HepG2 (cell line): ENCODE measurements around the gene REPIN1. TPM values are rescaled to one million over a fixed set of nuclear protein-coding genes. Genes with fewer than 3 reads are reported as not detected.

Source experiments
- BHLHE40 ChIP-seq: IDR thresholded peaks from 2 replicates; pipeline ENCODE4 v1.6.1; 2011; ENCODE audit warnings: low read length, improper control_type of control experiment
- ERF ChIP-seq: IDR thresholded peaks from 2 replicates; pipeline ENCODE4 v1.6.1; 2018; ENCODE audit warnings: missing biosample characterization, missing genetic modification reagents
- KLF16 ChIP-seq, 2 experiments: sonication (generic) in 1 of 2; formaldehyde crosslinking in 1 of 2; IDR thresholded peaks; 2 replicates each; pipeline versions ENCODE4 v1.6.1 to v1.8.0; 2016 to 2023; ENCODE audit warnings: missing genetic modification reagents in 2 of 2, missing compliant biosample characterization in 1 of 2
- MTF2 ChIP-seq: sonication (generic); formaldehyde crosslinking; IDR thresholded peaks from 2 replicates; pipeline ENCODE4 v1.5.0; 2020; ENCODE audit warnings: missing genetic modification reagents, borderline replicate concordance
- NCOA1 ChIP-seq: sonication (generic); formaldehyde crosslinking; IDR thresholded peaks from 2 replicates; pipeline ENCODE4 v1.9.0; 2021; ENCODE audit warnings: missing genetic modification reagents
- RAD21 ChIP-seq: fragments of 450-650 bp; formaldehyde crosslinking; IDR thresholded peaks from 2 replicates; pipeline ENCODE4 v1.5.0; 2020; ENCODE audit warnings: mild to moderate bottlenecking
- ZBTB3 ChIP-seq: sonication (generic); formaldehyde crosslinking; IDR thresholded peaks from 2 replicates; pipeline ENCODE4 v1.4.0; 2020; ENCODE audit warnings: low read depth, mild to moderate bottlenecking, moderate library complexity, missing genetic modification reagents, borderline replicate concordance
- ZSCAN31 ChIP-seq: sonication (generic); formaldehyde crosslinking; IDR thresholded peaks from 2 replicates; pipeline ENCODE4 v1.5.0; 2020; ENCODE audit warnings: low read depth, mild to moderate bottlenecking, missing genetic modification reagents
- polyA plus RNA-seq, 8 experiments: library from polyadenylated mRNA; depleted of rRNA in 3 of 8; stranded (reverse) in 7 of 8; unstranded in 1 of 8; fragments of >200 nt; fragmentation: Illumina TruSeq in 4 of 8; extraction: Trizol in 4 of 8; gene quantifications; 2 replicates each; pipeline versions ENCODE4 v1.2.1 to v1.2.3, GENCODE V29; 2011 to 2016; ENCODE audit warnings: low read depth in 4 of 8, missing spikeins in 1 of 8, mixed read lengths in 1 of 8; ENCODE audit not compliant: insufficient read depth in 1 of 8
- total RNA-seq, 5 experiments: library from RNA; depleted of rRNA; stranded (reverse); fragments of >200 nt; fragmentation: Illumina TruSeq; extraction: Trizol; gene quantifications; 2 replicates each; pipeline ENCODE4 v1.2.3, GENCODE V29; 2016; ENCODE audit warnings: low read depth in 1 of 5
- TF ChIP-seq, protein P1 (sequence below): sonication (generic); formaldehyde crosslinking; IDR thresholded peaks from 2 replicates; pipeline ENCODE4 v1.4.0; 2020; ENCODE audit warnings: missing genetic modification reagents, mild to moderate bottlenecking, borderline replicate concordance
- TF ChIP-seq, protein P2 (sequence below): sonication (generic); formaldehyde crosslinking; IDR thresholded peaks from 2 replicates; pipeline ENCODE4 v1.4.0; 2020; ENCODE audit warnings: missing genetic modification reagents
- TF ChIP-seq, protein P3 (sequence below): sonication (generic); formaldehyde crosslinking; IDR thresholded peaks from 2 replicates; pipeline ENCODE4 v1.4.0; 2020; ENCODE audit warnings: missing genetic modification reagents, borderline replicate concordance
- TF ChIP-seq, protein P4 (sequence below): sonication (generic); formaldehyde crosslinking; IDR thresholded peaks from 2 replicates; pipeline ENCODE4 v1.9.0; 2021; ENCODE audit warnings: missing genetic modification reagents, borderline replicate concordance
- TF ChIP-seq, protein P5 (sequence below): sonication (generic); formaldehyde crosslinking; IDR thresholded peaks from 2 replicates; pipeline ENCODE4 v1.4.0; 2020; ENCODE audit warnings: missing genetic modification reagents
- TF ChIP-seq, protein P6 (sequence below): sonication (generic); formaldehyde crosslinking; IDR thresholded peaks from 2 replicates; pipeline ENCODE4 v1.4.0; 2020; ENCODE audit warnings: missing genetic modification reagents

REPIN1 gene
- total and polyA plus RNA-seq, 2 of the 13 experiments (the other 11 are each of a cell fraction or from before 2014, with no cell fraction given) = 69.9 to 108 TPM

DNA sequence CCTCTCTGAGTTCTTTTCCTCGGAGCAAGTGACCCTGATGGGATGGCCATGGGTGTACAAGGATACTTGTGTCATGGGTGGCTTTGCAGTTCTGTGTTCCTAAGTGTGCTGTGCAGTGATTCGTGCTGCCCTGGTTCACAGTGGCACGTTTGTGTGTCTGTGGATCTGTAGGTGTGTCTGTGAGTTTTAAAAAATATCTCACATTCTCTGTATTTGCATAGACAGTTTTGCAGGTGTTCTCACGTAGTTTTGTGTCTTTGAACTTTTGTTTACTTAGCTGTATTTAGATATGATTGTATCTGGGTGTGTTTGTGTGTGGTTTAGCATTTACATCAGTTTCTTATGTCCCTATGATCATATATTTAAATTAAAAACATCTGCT, 14.2 kb downstream of the REPIN1 start (continued):
- TF ChIP-seq ZSCAN31 (CRISPR knock-in tag) (no peak), BHLHE40 (no peak), MTF2 (no peak), KLF16 (CRISPR knock-in tag; IDR thresholded peaks at IDR 0.05) (no peak), ERF (CRISPR knock-in tag) (no peak), NCOA1 (CRISPR knock-in tag) (0 out of 2 replicates have a peak, but pooled peaks have one; percentile 24), ZBTB3 (CRISPR knock-in tag) (no peak), RAD21 (CRISPR knock-in tag) (no peak)
- TF ChIP-seq, protein P1, sequence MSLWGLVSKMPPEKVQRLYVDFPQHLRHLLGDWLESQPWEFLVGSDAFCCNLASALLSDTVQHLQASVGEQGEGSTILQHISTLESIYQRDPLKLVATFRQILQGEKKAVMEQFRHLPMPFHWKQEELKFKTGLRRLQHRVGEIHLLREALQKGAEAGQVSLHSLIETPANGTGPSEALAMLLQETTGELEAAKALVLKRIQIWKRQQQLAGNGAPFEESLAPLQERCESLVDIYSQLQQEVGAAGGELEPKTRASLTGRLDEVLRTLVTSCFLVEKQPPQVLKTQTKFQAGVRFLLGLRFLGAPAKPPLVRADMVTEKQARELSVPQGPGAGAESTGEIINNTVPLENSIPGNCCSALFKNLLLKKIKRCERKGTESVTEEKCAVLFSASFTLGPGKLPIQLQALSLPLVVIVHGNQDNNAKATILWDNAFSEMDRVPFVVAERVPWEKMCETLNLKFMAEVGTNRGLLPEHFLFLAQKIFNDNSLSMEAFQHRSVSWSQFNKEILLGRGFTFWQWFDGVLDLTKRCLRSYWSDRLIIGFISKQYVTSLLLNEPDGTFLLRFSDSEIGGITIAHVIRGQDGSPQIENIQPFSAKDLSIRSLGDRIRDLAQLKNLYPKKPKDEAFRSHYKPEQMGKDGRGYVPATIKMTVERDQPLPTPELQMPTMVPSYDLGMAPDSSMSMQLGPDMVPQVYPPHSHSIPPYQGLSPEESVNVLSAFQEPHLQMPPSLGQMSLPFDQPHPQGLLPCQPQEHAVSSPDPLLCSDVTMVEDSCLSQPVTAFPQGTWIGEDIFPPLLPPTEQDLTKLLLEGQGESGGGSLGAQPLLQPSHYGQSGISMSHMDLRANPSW (CRISPR knock-in tag) = no peak
- TF ChIP-seq, protein P2, sequence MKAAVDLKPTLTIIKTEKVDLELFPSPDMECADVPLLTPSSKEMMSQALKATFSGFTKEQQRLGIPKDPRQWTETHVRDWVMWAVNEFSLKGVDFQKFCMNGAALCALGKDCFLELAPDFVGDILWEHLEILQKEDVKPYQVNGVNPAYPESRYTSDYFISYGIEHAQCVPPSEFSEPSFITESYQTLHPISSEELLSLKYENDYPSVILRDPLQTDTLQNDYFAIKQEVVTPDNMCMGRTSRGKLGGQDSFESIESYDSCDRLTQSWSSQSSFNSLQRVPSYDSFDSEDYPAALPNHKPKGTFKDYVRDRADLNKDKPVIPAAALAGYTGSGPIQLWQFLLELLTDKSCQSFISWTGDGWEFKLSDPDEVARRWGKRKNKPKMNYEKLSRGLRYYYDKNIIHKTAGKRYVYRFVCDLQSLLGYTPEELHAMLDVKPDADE (CRISPR knock-in tag) = no peak
- TF ChIP-seq, protein P3, sequence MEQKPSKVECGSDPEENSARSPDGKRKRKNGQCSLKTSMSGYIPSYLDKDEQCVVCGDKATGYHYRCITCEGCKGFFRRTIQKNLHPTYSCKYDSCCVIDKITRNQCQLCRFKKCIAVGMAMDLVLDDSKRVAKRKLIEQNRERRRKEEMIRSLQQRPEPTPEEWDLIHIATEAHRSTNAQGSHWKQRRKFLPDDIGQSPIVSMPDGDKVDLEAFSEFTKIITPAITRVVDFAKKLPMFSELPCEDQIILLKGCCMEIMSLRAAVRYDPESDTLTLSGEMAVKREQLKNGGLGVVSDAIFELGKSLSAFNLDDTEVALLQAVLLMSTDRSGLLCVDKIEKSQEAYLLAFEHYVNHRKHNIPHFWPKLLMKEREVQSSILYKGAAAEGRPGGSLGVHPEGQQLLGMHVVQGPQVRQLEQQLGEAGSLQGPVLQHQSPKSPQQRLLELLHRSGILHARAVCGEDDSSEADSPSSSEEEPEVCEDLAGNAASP (CRISPR knock-in tag) = no peak
- TF ChIP-seq, protein P4, sequence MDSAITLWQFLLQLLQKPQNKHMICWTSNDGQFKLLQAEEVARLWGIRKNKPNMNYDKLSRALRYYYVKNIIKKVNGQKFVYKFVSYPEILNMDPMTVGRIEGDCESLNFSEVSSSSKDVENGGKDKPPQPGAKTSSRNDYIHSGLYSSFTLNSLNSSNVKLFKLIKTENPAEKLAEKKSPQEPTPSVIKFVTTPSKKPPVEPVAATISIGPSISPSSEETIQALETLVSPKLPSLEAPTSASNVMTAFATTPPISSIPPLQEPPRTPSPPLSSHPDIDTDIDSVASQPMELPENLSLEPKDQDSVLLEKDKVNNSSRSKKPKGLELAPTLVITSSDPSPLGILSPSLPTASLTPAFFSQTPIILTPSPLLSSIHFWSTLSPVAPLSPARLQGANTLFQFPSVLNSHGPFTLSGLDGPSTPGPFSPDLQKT (CRISPR knock-in tag) = no peak
- TF ChIP-seq, protein P5, sequence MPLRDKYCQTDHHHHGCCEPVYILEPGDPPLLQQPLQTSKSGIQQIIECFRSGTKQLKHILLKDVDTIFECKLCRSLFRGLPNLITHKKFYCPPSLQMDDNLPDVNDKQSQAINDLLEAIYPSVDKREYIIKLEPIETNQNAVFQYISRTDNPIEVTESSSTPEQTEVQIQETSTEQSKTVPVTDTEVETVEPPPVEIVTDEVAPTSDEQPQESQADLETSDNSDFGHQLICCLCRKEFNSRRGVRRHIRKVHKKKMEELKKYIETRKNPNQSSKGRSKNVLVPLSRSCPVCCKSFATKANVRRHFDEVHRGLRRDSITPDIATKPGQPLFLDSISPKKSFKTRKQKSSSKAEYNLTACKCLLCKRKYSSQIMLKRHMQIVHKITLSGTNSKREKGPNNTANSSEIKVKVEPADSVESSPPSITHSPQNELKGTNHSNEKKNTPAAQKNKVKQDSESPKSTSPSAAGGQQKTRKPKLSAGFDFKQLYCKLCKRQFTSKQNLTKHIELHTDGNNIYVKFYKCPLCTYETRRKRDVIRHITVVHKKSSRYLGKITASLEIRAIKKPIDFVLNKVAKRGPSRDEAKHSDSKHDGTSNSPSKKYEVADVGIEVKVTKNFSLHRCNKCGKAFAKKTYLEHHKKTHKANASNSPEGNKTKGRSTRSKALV (CRISPR knock-in tag) = no peak
- TF ChIP-seq, protein P6, sequence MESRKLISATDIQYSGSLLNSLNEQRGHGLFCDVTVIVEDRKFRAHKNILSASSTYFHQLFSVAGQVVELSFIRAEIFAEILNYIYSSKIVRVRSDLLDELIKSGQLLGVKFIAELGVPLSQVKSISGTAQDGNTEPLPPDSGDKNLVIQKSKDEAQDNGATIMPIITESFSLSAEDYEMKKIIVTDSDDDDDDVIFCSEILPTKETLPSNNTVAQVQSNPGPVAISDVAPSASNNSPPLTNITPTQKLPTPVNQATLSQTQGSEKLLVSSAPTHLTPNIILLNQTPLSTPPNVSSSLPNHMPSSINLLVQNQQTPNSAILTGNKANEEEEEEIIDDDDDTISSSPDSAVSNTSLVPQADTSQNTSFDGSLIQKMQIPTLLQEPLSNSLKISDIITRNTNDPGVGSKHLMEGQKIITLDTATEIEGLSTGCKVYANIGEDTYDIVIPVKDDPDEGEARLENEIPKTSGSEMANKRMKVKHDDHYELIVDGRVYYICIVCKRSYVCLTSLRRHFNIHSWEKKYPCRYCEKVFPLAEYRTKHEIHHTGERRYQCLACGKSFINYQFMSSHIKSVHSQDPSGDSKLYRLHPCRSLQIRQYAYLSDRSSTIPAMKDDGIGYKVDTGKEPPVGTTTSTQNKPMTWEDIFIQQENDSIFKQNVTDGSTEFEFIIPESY = no peak
